ENCODE data around the gene SHROOM1.

DNA sequence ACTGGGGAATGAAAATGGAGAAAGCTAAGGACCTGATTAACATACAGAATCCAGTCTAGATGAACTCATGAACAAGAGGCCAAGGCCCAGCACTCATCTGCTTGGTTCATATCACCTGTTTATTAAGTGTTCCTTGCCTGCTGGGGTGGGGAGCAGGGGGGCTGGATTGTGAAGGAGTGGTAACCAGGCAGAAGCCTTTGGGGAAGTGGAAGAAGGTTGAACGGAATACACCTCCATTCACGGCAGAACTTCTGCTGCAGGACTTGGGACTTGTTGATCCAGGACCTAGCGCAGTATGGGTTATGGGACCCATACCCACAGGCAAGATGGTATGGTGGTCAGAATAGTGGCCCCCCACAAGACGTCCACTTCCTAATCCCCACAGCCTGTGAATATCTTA is 44.6 kb downstream of the SHROOM1 start:
- TF ChIP-seq, protein P1, sequence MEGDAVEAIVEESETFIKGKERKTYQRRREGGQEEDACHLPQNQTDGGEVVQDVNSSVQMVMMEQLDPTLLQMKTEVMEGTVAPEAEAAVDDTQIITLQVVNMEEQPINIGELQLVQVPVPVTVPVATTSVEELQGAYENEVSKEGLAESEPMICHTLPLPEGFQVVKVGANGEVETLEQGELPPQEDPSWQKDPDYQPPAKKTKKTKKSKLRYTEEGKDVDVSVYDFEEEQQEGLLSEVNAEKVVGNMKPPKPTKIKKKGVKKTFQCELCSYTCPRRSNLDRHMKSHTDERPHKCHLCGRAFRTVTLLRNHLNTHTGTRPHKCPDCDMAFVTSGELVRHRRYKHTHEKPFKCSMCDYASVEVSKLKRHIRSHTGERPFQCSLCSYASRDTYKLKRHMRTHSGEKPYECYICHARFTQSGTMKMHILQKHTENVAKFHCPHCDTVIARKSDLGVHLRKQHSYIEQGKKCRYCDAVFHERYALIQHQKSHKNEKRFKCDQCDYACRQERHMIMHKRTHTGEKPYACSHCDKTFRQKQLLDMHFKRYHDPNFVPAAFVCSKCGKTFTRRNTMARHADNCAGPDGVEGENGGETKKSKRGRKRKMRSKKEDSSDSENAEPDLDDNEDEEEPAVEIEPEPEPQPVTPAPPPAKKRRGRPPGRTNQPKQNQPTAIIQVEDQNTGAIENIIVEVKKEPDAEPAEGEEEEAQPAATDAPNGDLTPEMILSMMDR (IDR thresholded peaks at IDR 0.05 in 8 of 11, conservative IDR thresholded peaks at IDR 0.05 in 3 of 11): no peak
- no peak for TF ChIP-seq POLR2A (IDR thresholded peaks at IDR 0.05)
